GM20000 (cell line): Measurements from ENCODE around the gene SYTL3.
A peak's percentile ranks its signal among the peaks of the same experiment; 100 is the strongest.
"Not testable (repeated sequence)": the region's sequence is repeated elsewhere in the genome, so short reads cannot be mapped to it uniquely, and the experiment has no call there.

ENCODE experiments used
- DNase-seq: peaks from one replicate; pipeline ENCODE4 v3.0.0; 2012; ENCODE audit warnings: low spot score
- TF ChIP-seq, protein P1 (sequence below): IDR thresholded peaks from 2 replicates; pipeline ENCODE4 v1.5.1; 2012; ENCODE audit warnings: mild to moderate bottlenecking, control low read depth; ENCODE audit errors: extremely low read depth, missing control alignments

Gene SYTL3

DNA sequence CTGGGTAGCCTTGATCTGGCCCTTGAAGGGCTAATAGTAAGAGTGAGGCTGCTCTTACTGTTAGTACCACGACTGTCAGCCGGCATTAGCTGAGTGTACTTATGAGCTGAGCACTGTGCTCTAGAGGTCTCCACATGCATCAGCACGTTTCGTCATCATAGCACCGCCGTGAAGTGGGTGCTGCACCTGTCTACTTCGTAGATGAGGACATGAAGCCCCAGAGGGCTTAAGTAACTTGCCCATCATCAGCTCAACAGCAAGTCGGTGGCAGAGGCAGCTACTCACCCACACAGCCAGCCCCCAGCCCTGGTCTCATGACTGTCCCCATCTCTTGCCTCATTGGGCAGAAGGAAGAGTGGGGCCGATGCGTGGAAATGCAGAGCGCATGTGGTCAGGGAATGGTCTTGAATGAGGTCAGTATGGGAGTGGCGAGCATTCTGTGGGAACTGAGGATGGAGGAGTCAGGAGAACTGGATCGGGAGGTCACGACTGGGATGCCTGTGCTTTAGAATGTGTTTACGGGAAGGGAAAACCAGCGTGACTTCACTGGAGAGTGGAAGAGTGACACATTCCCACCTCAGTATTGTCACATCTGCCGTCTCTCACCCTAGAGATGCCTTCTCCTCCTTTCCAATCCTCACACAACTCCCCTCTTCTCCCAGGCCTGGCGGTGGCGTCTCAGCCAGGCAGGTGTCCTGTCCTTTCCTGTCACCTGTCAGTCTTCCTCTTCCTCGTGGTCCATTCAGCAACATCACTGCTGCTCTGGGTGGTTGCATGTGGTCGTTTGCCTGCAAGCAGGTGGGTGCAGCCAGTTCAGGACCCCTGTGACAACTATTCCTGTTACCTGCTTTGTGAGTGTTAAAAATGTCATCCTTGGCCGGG lies 6.0 kb downstream of the SYTL3 start:
- TF ChIP-seq, protein P1, sequence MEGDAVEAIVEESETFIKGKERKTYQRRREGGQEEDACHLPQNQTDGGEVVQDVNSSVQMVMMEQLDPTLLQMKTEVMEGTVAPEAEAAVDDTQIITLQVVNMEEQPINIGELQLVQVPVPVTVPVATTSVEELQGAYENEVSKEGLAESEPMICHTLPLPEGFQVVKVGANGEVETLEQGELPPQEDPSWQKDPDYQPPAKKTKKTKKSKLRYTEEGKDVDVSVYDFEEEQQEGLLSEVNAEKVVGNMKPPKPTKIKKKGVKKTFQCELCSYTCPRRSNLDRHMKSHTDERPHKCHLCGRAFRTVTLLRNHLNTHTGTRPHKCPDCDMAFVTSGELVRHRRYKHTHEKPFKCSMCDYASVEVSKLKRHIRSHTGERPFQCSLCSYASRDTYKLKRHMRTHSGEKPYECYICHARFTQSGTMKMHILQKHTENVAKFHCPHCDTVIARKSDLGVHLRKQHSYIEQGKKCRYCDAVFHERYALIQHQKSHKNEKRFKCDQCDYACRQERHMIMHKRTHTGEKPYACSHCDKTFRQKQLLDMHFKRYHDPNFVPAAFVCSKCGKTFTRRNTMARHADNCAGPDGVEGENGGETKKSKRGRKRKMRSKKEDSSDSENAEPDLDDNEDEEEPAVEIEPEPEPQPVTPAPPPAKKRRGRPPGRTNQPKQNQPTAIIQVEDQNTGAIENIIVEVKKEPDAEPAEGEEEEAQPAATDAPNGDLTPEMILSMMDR: no peak
- no peak for DNase-seq

DNA sequence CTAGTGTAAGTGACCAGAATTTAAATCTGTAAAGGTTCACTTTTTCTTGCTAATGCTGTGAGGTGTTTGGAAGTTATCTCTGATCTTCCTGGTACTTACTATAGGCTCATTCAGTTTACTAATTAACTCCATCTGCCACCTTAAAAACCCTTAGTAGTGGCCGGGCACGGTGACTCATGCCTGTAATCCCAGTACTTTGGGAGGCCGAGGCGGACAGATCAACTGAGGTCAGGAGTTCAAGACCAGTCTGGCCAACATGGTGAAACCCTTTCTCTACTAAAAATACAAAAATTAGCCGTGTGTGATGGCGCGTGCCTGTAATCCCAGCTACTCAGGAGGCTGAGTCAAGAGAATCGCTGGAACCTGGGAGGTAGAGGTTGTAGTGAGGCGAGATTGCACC lies 7.1 kb downstream of the SYTL3 start:
- DNase-seq: not testable (repeated sequence)

DNA sequence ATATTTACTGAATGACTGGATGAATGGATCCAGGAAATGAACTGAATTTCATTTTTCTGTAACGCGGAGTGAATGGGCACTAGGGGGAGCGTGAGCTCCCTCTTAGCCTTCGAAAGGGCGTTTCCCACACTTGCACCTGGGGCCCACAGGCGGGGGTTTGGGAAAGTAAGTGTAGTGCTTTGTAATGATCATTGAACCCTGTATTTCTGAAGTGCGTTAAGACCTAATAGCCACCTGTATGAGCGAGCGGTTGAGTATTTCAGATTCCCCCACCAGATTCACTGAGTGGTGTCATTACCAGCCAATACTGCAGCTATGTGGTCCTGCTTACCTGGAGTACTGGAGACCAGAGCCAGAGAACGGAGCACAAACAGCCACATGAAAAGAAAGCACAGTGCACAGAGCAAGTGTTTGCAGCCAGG lies 10.5 kb downstream of the SYTL3 start:
- TF ChIP-seq, protein P1: peak; percentile 53
- peak; percentile 71 for DNase-seq

DNA sequence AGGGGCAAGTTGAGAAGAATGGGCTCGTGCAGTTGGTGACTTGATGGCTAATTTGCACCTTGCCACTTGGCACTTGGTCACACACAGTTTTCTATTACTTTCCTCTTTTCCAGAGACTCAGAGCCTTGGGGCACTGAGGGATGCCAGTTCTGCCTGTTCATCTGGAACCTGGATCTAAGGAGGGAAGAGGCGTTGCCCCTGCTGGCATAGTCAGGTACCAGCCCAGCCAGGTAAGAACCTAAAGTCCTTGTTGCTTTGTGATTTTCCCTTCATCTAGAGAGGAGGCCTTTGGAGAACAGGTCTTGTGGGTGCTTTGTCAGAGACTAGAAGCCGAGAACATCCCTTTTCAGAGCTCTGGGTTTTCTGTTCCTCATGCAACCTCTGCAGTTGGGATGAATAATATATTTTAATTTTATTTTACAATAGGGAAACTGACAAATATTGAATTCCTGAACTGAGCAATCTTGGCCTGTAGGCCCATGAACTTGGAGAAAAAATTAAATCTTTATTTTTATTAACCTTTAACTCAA lies 11.4 kb downstream of the SYTL3 start:
- TF ChIP-seq, protein P1: no peak
- DNase-seq: no peak

DNA sequence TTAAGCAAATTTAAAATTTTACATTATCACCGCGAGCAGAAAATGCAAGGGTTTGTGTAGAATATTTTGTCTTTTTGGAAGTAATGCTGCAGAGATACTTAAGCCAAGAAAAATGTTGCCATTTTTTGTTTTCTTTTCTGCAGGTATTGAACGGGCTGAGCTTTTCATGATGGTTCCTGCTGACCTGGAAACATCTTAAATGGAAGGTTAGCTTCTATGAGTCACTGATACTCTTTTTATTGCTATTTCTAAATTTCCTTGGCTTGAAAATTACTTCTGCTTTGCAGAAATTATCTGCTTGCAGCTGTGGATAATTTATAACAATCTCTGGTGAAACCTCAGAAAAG lies 12.7 kb downstream of the SYTL3 start:
- TF ChIP-seq, protein P1: no peak
- no peak for DNase-seq

DNA sequence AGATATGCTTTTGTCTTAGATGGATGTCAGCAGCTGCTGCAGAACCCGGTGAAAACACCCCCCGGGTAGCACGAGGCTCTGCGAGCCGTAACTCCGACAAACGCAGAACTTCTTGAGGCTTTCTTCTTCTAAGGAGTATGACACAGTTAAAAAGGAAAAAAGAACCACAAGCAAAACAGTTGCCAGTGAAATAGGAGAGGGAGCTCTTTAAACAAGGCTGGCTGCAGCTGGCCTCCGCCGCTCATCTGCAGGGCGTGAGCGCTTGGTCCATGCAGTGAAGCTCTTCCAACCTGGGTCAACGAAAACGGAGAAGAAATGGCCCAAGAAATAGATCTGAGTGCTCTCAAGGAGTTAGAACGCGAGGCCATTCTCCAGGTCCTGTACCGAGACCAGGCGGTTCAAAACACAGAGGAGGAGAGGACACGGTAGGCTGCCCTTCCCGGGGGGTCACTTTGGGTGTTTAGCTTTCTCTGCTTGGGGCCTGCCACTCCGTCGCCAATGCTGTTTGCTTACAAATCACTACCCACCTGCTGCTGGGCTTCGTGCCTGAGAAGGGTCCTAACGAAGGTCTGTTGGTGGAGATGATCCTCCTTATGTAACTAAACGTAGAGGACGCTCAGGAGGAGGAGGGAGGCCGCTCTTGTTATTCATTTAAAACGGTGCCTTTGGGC lies 13.2 kb downstream of the SYTL3 start:
- no peak for DNase-seq
- TF ChIP-seq, protein P1: no peak

DNA sequence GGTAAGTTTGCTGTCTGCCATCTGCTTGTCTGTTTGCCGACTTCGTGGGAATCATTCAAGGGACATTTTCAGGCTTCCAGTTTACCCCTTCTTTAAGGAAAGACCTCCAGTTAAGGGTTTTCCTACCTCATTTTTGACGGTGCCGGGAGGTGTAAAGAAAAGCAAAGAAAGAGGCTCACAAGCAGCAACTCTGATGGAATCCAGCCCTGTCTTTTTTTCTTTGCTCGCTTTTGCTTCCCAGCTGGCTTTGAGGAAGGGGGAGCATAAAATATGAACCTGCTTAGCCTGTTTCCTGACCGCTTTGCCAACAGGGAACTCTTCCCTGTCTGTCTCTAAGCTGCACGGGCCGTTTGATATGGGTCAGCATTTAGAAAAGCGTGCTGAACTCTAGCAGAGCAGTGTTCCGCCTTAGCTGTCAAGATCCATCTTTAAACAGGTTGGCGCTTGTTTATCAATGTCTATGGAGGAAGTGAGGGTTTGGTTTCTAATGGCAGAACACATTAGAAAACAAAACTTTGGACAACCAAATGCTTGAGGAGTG lies 13.8 kb downstream of the SYTL3 start:
- DNase-seq: no peak
- TF ChIP-seq, protein P1: no peak
